H9 (cell line): ENCODE measurements around the gene PCYT1A. TPM values are rescaled to one million over a fixed set of nuclear protein-coding genes. Genes with fewer than 3 reads are reported as not detected.

Experiments
- DNase-seq: peaks from one replicate; pipeline ENCODE4 v3.0.0-alpha.2; 2017
- H2AFZ ChIP-seq: one replicate; pipeline ENCODE4 v1.6.1; 2013; ENCODE audit warnings: mild to moderate bottlenecking, low read length, control low read depth, moderate library complexity
- H2AK5ac ChIP-seq: 2 replicates; pipeline ENCODE4 v1.6.1; 2013; ENCODE audit warnings: low read length, control low read depth, mixed read lengths; ENCODE audit not compliant: insufficient read length
- H2BK120ac ChIP-seq: one replicate; pipeline ENCODE4 v1.6.1; 2013; ENCODE audit warnings: low read depth, mild to moderate bottlenecking, low read length, control low read depth, inconsistent platforms; ENCODE audit not compliant: poor library complexity, severe bottlenecking
- H2BK12ac ChIP-seq: 2 replicates; pipeline ENCODE4 v1.6.1; 2013; ENCODE audit warnings: low read length, control low read depth, mixed read lengths, low read depth; ENCODE audit not compliant: insufficient read length
- H2BK15ac ChIP-seq: 2 replicates; pipeline ENCODE4 v1.6.1; 2013; ENCODE audit warnings: low read depth, low read length, control low read depth
- H2BK20ac ChIP-seq: one replicate; pipeline ENCODE4 v1.6.1; 2013; ENCODE audit warnings: low read depth, mild to moderate bottlenecking, low read length, control low read depth, inconsistent platforms; ENCODE audit not compliant: poor library complexity, severe bottlenecking
- H2BK5ac ChIP-seq: 2 replicates; pipeline ENCODE4 v1.6.1; 2013; ENCODE audit warnings: low read length, control low read depth, mixed read lengths; ENCODE audit not compliant: insufficient read length
- H3K14ac ChIP-seq: 2 replicates; pipeline ENCODE4 v1.6.1; 2013; ENCODE audit warnings: low read length, control low read depth; ENCODE audit not compliant: insufficient read depth
- H3K18ac ChIP-seq: 2 replicates; pipeline ENCODE4 v1.6.1; 2013; ENCODE audit warnings: low read depth, mild to moderate bottlenecking, mixed read lengths, low read length, control low read depth; ENCODE audit not compliant: insufficient read length
- H3K23ac ChIP-seq: 2 replicates; pipeline ENCODE4 v1.6.1; 2013; ENCODE audit warnings: low read length, control low read depth, mixed read lengths, low read depth; ENCODE audit not compliant: insufficient read length
- H3K23me2 ChIP-seq: 2 replicates; pipeline ENCODE4 v1.6.1; 2013; ENCODE audit warnings: low read depth, mild to moderate bottlenecking, mixed read lengths, low read length, control low read depth; ENCODE audit not compliant: insufficient read length, poor library complexity, severe bottlenecking
- H3K27ac ChIP-seq: 2 replicates; pipeline ENCODE4 v1.5.1; 2013; ENCODE audit warnings: low read length, control low read depth, mixed read lengths, low read depth; ENCODE audit not compliant: insufficient read length
- H3K27me3 ChIP-seq: 2 replicates; pipeline ENCODE4 v1.6.1; 2013; ENCODE audit warnings: low read length, control low read depth, inconsistent platforms; ENCODE audit not compliant: insufficient read depth
- H3K4ac ChIP-seq: 2 replicates; pipeline ENCODE4 v1.6.1; 2013; ENCODE audit warnings: low read depth, mild to moderate bottlenecking, control low read depth, inconsistent platforms, low read length, moderate library complexity
- H3K4me1 ChIP-seq: 2 replicates; pipeline ENCODE4 v1.6.1; 2013; ENCODE audit warnings: low read length, control low read depth, inconsistent platforms; ENCODE audit not compliant: insufficient read depth
- H3K4me2 ChIP-seq: 2 replicates; pipeline ENCODE4 v1.6.1; 2013; ENCODE audit warnings: low read length, control low read depth, mixed read lengths; ENCODE audit not compliant: insufficient read length, insufficient read depth
- H3K56ac ChIP-seq: 2 replicates; pipeline ENCODE4 v1.6.1; 2013; ENCODE audit warnings: low read depth, mild to moderate bottlenecking, mixed read lengths, low read length, control low read depth; ENCODE audit not compliant: insufficient read length
- H3K79me1 ChIP-seq: 2 replicates; pipeline ENCODE4 v1.6.1; 2013; ENCODE audit warnings: low read depth, mild to moderate bottlenecking, moderate library complexity, low read length, control low read depth, inconsistent platforms; ENCODE audit not compliant: insufficient read depth, poor library complexity, severe bottlenecking
- H3K79me2 ChIP-seq: 2 replicates; pipeline ENCODE4 v1.6.1; 2013; ENCODE audit warnings: low read length, control low read depth, inconsistent platforms; ENCODE audit not compliant: insufficient read depth
- H3K9ac ChIP-seq: 2 replicates; pipeline ENCODE4 v1.6.1; 2013; ENCODE audit warnings: low read length, control low read depth, mixed read lengths; ENCODE audit not compliant: insufficient read length; ENCODE audit errors: extremely low read depth
- H3K9me3 ChIP-seq: one replicate; pipeline ENCODE4 v1.6.1; 2013; ENCODE audit warnings: low read depth, low read length, inconsistent platforms; ENCODE audit not compliant: control insufficient read depth
- H3T11ph ChIP-seq: one replicate; pipeline ENCODE4 v1.6.1; 2013; ENCODE audit warnings: mild to moderate bottlenecking, low read length, control low read depth, inconsistent platforms
- H4K20me1 ChIP-seq: one replicate; pipeline ENCODE4 v1.6.1; 2013; ENCODE audit not compliant: control insufficient read depth, insufficient read length, insufficient read depth
- H4K5ac ChIP-seq: 2 replicates; pipeline ENCODE4 v1.6.1; 2013; ENCODE audit warnings: low read depth, mild to moderate bottlenecking, mixed read lengths, low read length, control low read depth; ENCODE audit not compliant: insufficient read length
- H4K8ac ChIP-seq: replicated peaks from 2 replicates; pipeline ENCODE4 v1.6.1; 2013; ENCODE audit warnings: low read length, control low read depth, mixed read lengths, low read depth; ENCODE audit not compliant: insufficient read length
- H4K91ac ChIP-seq: 2 replicates; pipeline ENCODE4 v1.6.1; 2013; ENCODE audit warnings: low read depth, mild to moderate bottlenecking, moderate library complexity, mixed read lengths, low read length, control low read depth; ENCODE audit not compliant: insufficient read length
- H3K27ac Mint-ChIP-seq, 3 experiments: 2 replicates in 2 of 3; 3 replicates in 1 of 3; pipeline ENCODE4 v1.8.0; 2020 to 2021; ENCODE audit warnings: mixed read lengths in 3 of 3, mild to moderate bottlenecking in 1 of 3, moderate library complexity in 1 of 3
- H3K27me3 Mint-ChIP-seq: 2 replicates; pipeline ENCODE4 v1.8.0; 2021; ENCODE audit warnings: low read depth, mild to moderate bottlenecking, moderate library complexity, mixed read lengths
- H3K36me3 Mint-ChIP-seq, 3 experiments: 2 replicates in 2 of 3; 3 replicates in 1 of 3; pipeline ENCODE4 v1.8.0; 2020 to 2021; ENCODE audit warnings: low read depth in 3 of 3, mixed read lengths in 3 of 3; ENCODE audit not compliant: insufficient read depth in 1 of 3
- H3K4me1 Mint-ChIP-seq, 2 experiments: 2 replicates each; pipeline ENCODE4 v1.8.0; 2020; ENCODE audit warnings: mixed read lengths in 2 of 2
- H3K4me3 Mint-ChIP-seq, 2 experiments: 2 replicates in 1 of 2; 3 replicates in 1 of 2; pipeline ENCODE4 v1.8.0; 2020 to 2021; ENCODE audit warnings: mild to moderate bottlenecking in 2 of 2, mixed read lengths in 2 of 2, moderate library complexity in 1 of 2
- H3K9me3 Mint-ChIP-seq, 2 experiments: 2 replicates in 1 of 2; 3 replicates in 1 of 2; pipeline ENCODE4 v1.8.0; 2020; ENCODE audit warnings: mild to moderate bottlenecking in 2 of 2, mixed read lengths in 2 of 2, moderate library complexity in 1 of 2
- CTCF ChIP-seq: fragments of 200-600 bp; sonication (generic); conservative IDR thresholded peaks from 3 replicates; pipeline ENCODE4 v1.8.0; 2021; ENCODE audit warnings: antibody characterized with exemption, mild to moderate bottlenecking
- whole genome bisulfite sequencing: extraction: QIAGEN DNeasy Blood & Tissue Kit; methylation state at CpG from one replicate; pipeline ENCODE4 v1.1.7; 2013; ENCODE audit warnings: missing lambda C conversion rate, low lambda C conversion rate, mixed read lengths; ENCODE audit not compliant: insufficient read length; ENCODE audit errors: extremely low coverage; 5-methylcytosine and 5-hydroxymethylcytosine counted together
- total RNA-seq: library from RNA; stranded (reverse); gene quantifications from 2 replicates; pipeline ENCODE4 v1.2.1, GENCODE V29; 2021

Gene PCYT1A
- total RNA-seq, 1 experiment from 2014 or later = 31.6 TPM

DNA sequence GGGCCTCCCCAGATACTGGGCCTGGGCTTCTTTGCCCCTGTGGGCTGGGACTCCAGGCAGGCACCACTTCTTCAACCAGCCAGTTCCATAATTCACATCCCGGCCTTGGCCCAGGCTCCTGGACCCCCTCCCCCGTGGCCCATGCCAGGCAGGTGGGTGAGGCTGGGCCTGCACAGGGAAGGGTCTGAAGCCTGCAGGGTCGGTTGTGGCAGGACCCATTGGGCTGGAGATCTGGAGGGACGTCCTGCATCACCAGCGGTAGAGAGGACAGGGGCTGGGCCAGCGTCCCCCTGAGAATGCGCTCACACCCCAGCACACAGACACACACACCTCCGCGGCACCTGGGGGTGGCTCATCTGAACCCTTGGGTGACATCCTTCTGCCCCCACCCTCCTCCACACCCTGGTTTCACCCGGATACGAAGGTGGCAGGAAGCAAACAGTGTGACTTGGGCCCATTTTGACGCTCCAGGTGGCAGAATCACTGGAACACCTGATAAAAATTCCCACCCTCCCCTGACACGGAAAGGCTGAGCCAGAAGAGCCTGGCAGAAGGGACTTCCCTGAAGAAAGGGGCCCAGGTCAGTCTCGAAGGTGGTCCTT, 91.8 kb downstream of the PCYT1A start:
- Histone ChIP-seq H3K18ac (no peak overlapping the region), H2BK120ac (no peak overlapping the region), H3K9ac (no peak overlapping the region), H3K9me3 (no peaks in the 10 kb centered on the region), H3K4me1 (no peaks in the 10 kb centered on the region), H3K79me1 (no peaks in the 10 kb centered on the region), H3K4me2 (no peak overlapping the region), H2AFZ (no peak overlapping the region), H3K79me2 (no peaks in the 10 kb centered on the region), H3K4ac (no peak overlapping the region), H2BK15ac (no peak overlapping the region), H2AK5ac (no peak overlapping the region), H3K56ac (no peak overlapping the region), H3K27me3 (no peaks in the 10 kb centered on the region), H3K27ac (no peak overlapping the region), H2BK20ac (no peak overlapping the region), H3T11ph (no peak overlapping the region), H3K23ac (no peak overlapping the region), H4K8ac (no peak overlapping the region), H4K20me1 (no peaks in the 10 kb centered on the region), H2BK5ac (no peak overlapping the region), H4K91ac (no peak overlapping the region), H2BK12ac (no peak overlapping the region), H3K23me2 (no peaks in the 10 kb centered on the region), H3K14ac (no peak overlapping the region), H4K5ac (no peak overlapping the region)
- TF ChIP-seq CTCF = no peak
- Mint-ChIP-seq H3K4me3 (no peak overlapping the region), H3K4me1 (peaks cover 5 to 14% of the 10 kb centered on the region in 2 experiments; a peak in 3 of 4 replicates), H3K27ac (no peak overlapping the region), H3K36me3 (no peaks in the 10 kb centered on the region), H3K9me3 (no peaks in the 10 kb centered on the region), H3K27me3 (no peaks in the 10 kb centered on the region; the same call in 1 of the 2 replicates)
- no CpG with 5 or more reads among the region's 14 CpGs for WGBS
- DNase-seq = no peak
